ENCODE measurements around the gene FAM120A. TPM values are rescaled to one million over a fixed set of nuclear protein-coding genes. Genes with fewer than 3 reads are reported as not detected.
A peak's percentile ranks its signal among the peaks of the same experiment; 100 is the strongest.

The FAM120A gene
- total and polyA plus RNA-seq, 7 experiments from 2014 or later, result 9.0 to 136 (median 80.2) TPM

- no peaks in the 10 kb centered on the region for H3K27me3 Mint-ChIP-seq
- DNase-seq, result peak in 3 of 9 donors; percentile 16 to 31 (median 25)
- ChIA-PET POLR2A (interaction anchor here (0.9 kb wide), 1 partner anchor 35 kb away, joined by 4 read pairs; no protein-coding TSS in a partner anchor), CTCF (interaction anchor here (0.9 kb wide), 1 partner anchor 13 kb away, joined by 3 read pairs; no protein-coding TSS in a partner anchor)
- Histone ChIP-seq H3K36me3 (ENCODE audit: control insufficient read depth in 2 of 3, insufficient read depth in 3 of 3, low read length in 3 of 3) (no peaks in the 10 kb centered on the region), H3K9me3 (ENCODE audit: control insufficient read depth in 2 of 3, low read length in 3 of 3) (no peaks in the 10 kb centered on the region), H3K4me3 (ENCODE audit: low read length) (peak overlapping the region; percentile 21), H3K4me1 (ENCODE audit: control insufficient read depth in 2 of 2, insufficient read depth in 2 of 2, low read length in 2 of 2) (peaks cover 30 to 41% of the 10 kb centered on the region in 2 donors), H3K27ac (ENCODE audit: low read depth, low read length) (no peak overlapping the region), H3K27me3 (ENCODE audit: control insufficient read depth in 2 of 2, insufficient read depth in 2 of 2, low read length in 2 of 2) (no peaks in the 10 kb centered on the region)
- ATAC-seq, result peak; percentile 33
- peaks cover 7 to 17% (median 12%) of the 10 kb centered on the region in 5 donors for H3K36me3 Mint-ChIP-seq
- intact Hi-C loops (cut with micrococcal nuclease), result no loop called here
- H3K27ac Mint-ChIP-seq, result peak overlapping the region in 8 of 9 donors; percentile 6 to 96 (median 83)
- H3K9me3 Mint-ChIP-seq, result peaks cover 0 to 9% (median 2%) of the 10 kb centered on the region in 11 donors
- peak overlapping the region in 8 of 10 donors; percentile 9 to 75 (median 51) for H3K4me3 Mint-ChIP-seq
- H3K4me1 Mint-ChIP-seq, result peaks cover 51 to 74% (median 69%) of the 10 kb centered on the region in 7 donors
These were observed 149.0 kb downstream of the FAM120A start for GRCh38 chr9:93600504-93600903.

- POLR2A ChIA-PET, result no interaction called here
These were observed 149.6 kb downstream of the FAM120A start for GRCh38 chr9:93601063-93601462.

GRCh38 chr9:93601666-93602065, 150.2 kb downstream of the FAM120A start:
- Mint-ChIP-seq H3K27ac (peak overlapping the region in 4 of 9 donors; percentile 20 to 86 (median 76)), H3K4me1 (peaks cover 44 to 73% (median 67%) of the 10 kb centered on the region in 7 donors), H3K36me3 (peaks cover 12 to 27% (median 20%) of the 10 kb centered on the region in 5 donors), H3K9me3 (peaks cover 0 to 18% (median 6%) of the 10 kb centered on the region in 11 donors), H3K4me3 (peak overlapping the region in 1 of 10 donors; percentile 16), H3K27me3 (no peaks in the 10 kb centered on the region)
- intact Hi-C loops (cut with micrococcal nuclease), result no loop called here
- ChIA-PET POLR2A (no interaction called here), CTCF (no interaction called here)
- Histone ChIP-seq H3K27ac (ENCODE audit: low read depth, low read length) (no peak overlapping the region), H3K36me3 (ENCODE audit: control insufficient read depth in 2 of 3, insufficient read depth in 3 of 3, low read length in 3 of 3) (no peaks in the 10 kb centered on the region), H3K9me3 (ENCODE audit: control insufficient read depth in 2 of 3, low read length in 3 of 3) (no peaks in the 10 kb centered on the region), H3K4me1 (ENCODE audit: control insufficient read depth in 2 of 2, insufficient read depth in 2 of 2, low read length in 2 of 2) (peaks cover 30 to 41% of the 10 kb centered on the region in 2 donors), H3K4me3 (ENCODE audit: low read length) (no peak overlapping the region), H3K27me3 (ENCODE audit: control insufficient read depth in 2 of 2, insufficient read depth in 2 of 2, low read length in 2 of 2) (no peaks in the 10 kb centered on the region)
- DNase-seq (no peak), ATAC-seq (no peak)

More at GRCh38 chr9:93601063-93601462, 149.6 kb downstream of the FAM120A start:
- no peaks in the 10 kb centered on the region for H3K27me3 ChIP-seq (ENCODE audit: control insufficient read depth in 2 of 2, insufficient read depth in 2 of 2, low read length in 2 of 2)
- H3K27me3 Mint-ChIP-seq, result no peaks in the 10 kb centered on the region
- intact Hi-C loops (cut with micrococcal nuclease), result no loop called here
- no peak overlapping the region for H3K27ac ChIP-seq (ENCODE audit: low read depth, low read length)
- peak overlapping the region in 7 of 10 donors; percentile 15 to 75 (median 57) for H3K4me3 Mint-ChIP-seq
- H3K36me3 Mint-ChIP-seq, result peaks cover 9 to 21% (median 14%) of the 10 kb centered on the region in 5 donors
- no peaks in the 10 kb centered on the region for H3K9me3 ChIP-seq (ENCODE audit: control insufficient read depth in 2 of 3, low read length in 3 of 3)
- no peak overlapping the region for H3K4me3 ChIP-seq (ENCODE audit: low read length)
- H3K4me1 Mint-ChIP-seq, result peaks cover 46 to 71% (median 66%) of the 10 kb centered on the region in 7 donors
- CTCF ChIA-PET, result no interaction called here
- H3K4me1 ChIP-seq (ENCODE audit: control insufficient read depth in 2 of 2, insufficient read depth in 2 of 2, low read length in 2 of 2), result peaks cover 30 to 41% of the 10 kb centered on the region in 2 donors
- peaks cover 0 to 12% (median 4%) of the 10 kb centered on the region in 11 donors for H3K9me3 Mint-ChIP-seq
- no peak for DNase-seq
- H3K36me3 ChIP-seq (ENCODE audit: control insufficient read depth in 2 of 3, insufficient read depth in 3 of 3, low read length in 3 of 3), result no peaks in the 10 kb centered on the region
- peak overlapping the region; percentile 5 to 96 (median 64) for H3K27ac Mint-ChIP-seq
- ATAC-seq, result no peak

- peak overlapping the region in 1 of 9 donors; percentile 20 for H3K27ac Mint-ChIP-seq
- CTCF ChIA-PET, result no interaction called here
- H3K4me3 Mint-ChIP-seq, result no peak overlapping the region
- Histone ChIP-seq H3K27me3 (ENCODE audit: control insufficient read depth in 2 of 2, insufficient read depth in 2 of 2, low read length in 2 of 2) (no peaks in the 10 kb centered on the region), H3K36me3 (ENCODE audit: control insufficient read depth in 2 of 3, insufficient read depth in 3 of 3, low read length in 3 of 3) (no peaks in the 10 kb centered on the region), H3K4me3 (ENCODE audit: low read length) (no peak overlapping the region), H3K4me1 (ENCODE audit: control insufficient read depth in 2 of 2, insufficient read depth in 2 of 2, low read length in 2 of 2) (peaks cover 30 to 32% of the 10 kb centered on the region in 2 donors), H3K9me3 (ENCODE audit: control insufficient read depth in 2 of 3, low read length in 3 of 3) (no peaks in the 10 kb centered on the region), H3K27ac (ENCODE audit: low read depth, low read length) (no peak overlapping the region)
- H3K9me3 Mint-ChIP-seq, result peaks cover 2 to 32% (median 13%) of the 10 kb centered on the region in 11 donors
- peaks cover 35 to 70% (median 59%) of the 10 kb centered on the region in 7 donors for H3K4me1 Mint-ChIP-seq
- intact Hi-C loops (cut with micrococcal nuclease), result no loop called here
- POLR2A ChIA-PET, result no interaction called here
- no peaks in the 10 kb centered on the region for H3K27me3 Mint-ChIP-seq
- DNase-seq (no peak), ATAC-seq (no peak)
- H3K36me3 Mint-ChIP-seq, result peaks cover 16 to 36% (median 28%) of the 10 kb centered on the region in 5 donors
These were observed 151.5 kb downstream of the FAM120A start for GRCh38 chr9:93603011-93603410.

GRCh38 chr9:93603906-93604326, 152.4 kb downstream of the FAM120A start:
- no peak for DNase-seq
- H3K27ac ChIP-seq (ENCODE audit: low read depth, low read length), result no peak overlapping the region
- no peak overlapping the region for H3K4me3 ChIP-seq (ENCODE audit: low read length)
- Mint-ChIP-seq H3K27me3 (no peaks in the 10 kb centered on the region), H3K36me3 (peaks cover 16 to 36% (median 34%) of the 10 kb centered on the region in 5 donors), H3K4me3 (no peak overlapping the region), H3K4me1 (peaks cover 26 to 61% (median 50%) of the 10 kb centered on the region in 7 donors), H3K9me3 (peaks cover 4 to 41% (median 14%) of the 10 kb centered on the region in 11 donors), H3K27ac (peak overlapping the region in 2 of 9 donors; percentile 17 to 32)
- H3K9me3 ChIP-seq (ENCODE audit: control insufficient read depth in 2 of 3, low read length in 3 of 3), result peaks cover 0 to 2% (median 0%) of the 10 kb centered on the region in 3 experiments
- no peak for ATAC-seq
- no peaks in the 10 kb centered on the region for H3K36me3 ChIP-seq (ENCODE audit: control insufficient read depth in 2 of 3, insufficient read depth in 3 of 3, low read length in 3 of 3)
- H3K27me3 ChIP-seq (ENCODE audit: control insufficient read depth in 2 of 2, insufficient read depth in 2 of 2, low read length in 2 of 2), result no peaks in the 10 kb centered on the region
- intact Hi-C loops (cut with micrococcal nuclease), result no loop called here
- ChIA-PET POLR2A (no interaction called here), CTCF (interaction anchor here (0.7 kb wide), 1 partner anchor 74 kb away, joined by 6 read pairs; no protein-coding TSS in a partner anchor)
- peaks cover 21 to 22% of the 10 kb centered on the region in 2 donors for H3K4me1 ChIP-seq (ENCODE audit: control insufficient read depth in 2 of 2, insufficient read depth in 2 of 2, low read length in 2 of 2)

GRCh38 chr9:93606187-93606586, 154.7 kb downstream of the FAM120A start:
- Mint-ChIP-seq H3K4me1 (peaks cover 5 to 49% (median 31%) of the 10 kb centered on the region in 7 donors), H3K4me3 (no peak overlapping the region), H3K27ac (no peak overlapping the region), H3K27me3 (no peaks in the 10 kb centered on the region), H3K36me3 (peaks cover 23 to 51% (median 49%) of the 10 kb centered on the region in 5 donors), H3K9me3 (peaks cover 10 to 61% (median 25%) of the 10 kb centered on the region in 11 donors)
- DNase-seq, result no peak
- no peaks in the 10 kb centered on the region for H3K4me1 ChIP-seq (ENCODE audit: control insufficient read depth in 2 of 2, insufficient read depth in 2 of 2, low read length in 2 of 2)
- ChIA-PET CTCF (no interaction called here), POLR2A (no interaction called here)
- intact Hi-C loops (cut with micrococcal nuclease), result no loop called here
- peaks cover 0 to 20% (median 4%) of the 10 kb centered on the region in 3 experiments for H3K9me3 ChIP-seq (ENCODE audit: control insufficient read depth in 2 of 3, low read length in 3 of 3)
- H3K4me3 ChIP-seq (ENCODE audit: low read length), result no peak overlapping the region
- H3K36me3 ChIP-seq (ENCODE audit: control insufficient read depth in 2 of 3, insufficient read depth in 3 of 3, low read length in 3 of 3), result no peaks in the 10 kb centered on the region
- ATAC-seq, result no peak
- H3K27ac ChIP-seq (ENCODE audit: low read depth, low read length), result no peak overlapping the region
- H3K27me3 ChIP-seq (ENCODE audit: control insufficient read depth in 2 of 2, insufficient read depth in 2 of 2, low read length in 2 of 2), result no peaks in the 10 kb centered on the region
